ENCODE measurements around the gene PROM1.

PROM1 gene

DNA sequence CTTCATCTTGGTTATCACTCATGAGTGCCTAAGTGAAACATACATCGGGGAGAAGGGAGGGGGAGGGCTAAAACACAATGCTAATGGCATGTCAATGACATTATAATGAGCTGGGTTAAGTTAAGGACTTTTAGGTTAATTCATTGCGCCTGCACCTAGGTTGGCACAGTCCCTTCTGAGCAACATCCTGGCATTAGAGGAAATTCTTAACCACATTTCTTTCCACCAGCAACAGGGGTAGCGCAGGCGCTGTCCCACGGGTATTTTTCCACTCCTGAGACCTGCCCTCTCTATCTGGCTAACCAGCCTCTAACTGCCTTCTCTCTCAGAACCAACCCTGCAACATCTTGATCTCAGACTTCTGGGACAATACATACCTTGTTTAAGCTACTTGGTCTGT lies 39.0 kb upstream of the PROM1 start:
- Histone ChIP-seq H3K4me3 (ENCODE audit: insufficient read depth, low read depth, low read length, poor library complexity, severe bottlenecking) (no peak overlapping the region), H3K9me3 (ENCODE audit: control insufficient read depth, low read length) (no peaks in the 10 kb centered on the region), H3K36me3 (ENCODE audit: control insufficient read depth, insufficient read depth, low read length) (no peaks in the 10 kb centered on the region), H3K27ac (ENCODE audit: insufficient read depth, low read length, poor library complexity, severe bottlenecking) (no peak overlapping the region), H3K27me3 (replicated peaks; ENCODE audit: control insufficient read depth, insufficient read depth, low read length, poor library complexity, severe bottlenecking) (no peaks in the 10 kb centered on the region), H3K4me1 (ENCODE audit: control insufficient read depth, insufficient read depth, low read length, poor library complexity, severe bottlenecking) (no peaks in the 10 kb centered on the region)
- DNase-seq = no peak

DNA sequence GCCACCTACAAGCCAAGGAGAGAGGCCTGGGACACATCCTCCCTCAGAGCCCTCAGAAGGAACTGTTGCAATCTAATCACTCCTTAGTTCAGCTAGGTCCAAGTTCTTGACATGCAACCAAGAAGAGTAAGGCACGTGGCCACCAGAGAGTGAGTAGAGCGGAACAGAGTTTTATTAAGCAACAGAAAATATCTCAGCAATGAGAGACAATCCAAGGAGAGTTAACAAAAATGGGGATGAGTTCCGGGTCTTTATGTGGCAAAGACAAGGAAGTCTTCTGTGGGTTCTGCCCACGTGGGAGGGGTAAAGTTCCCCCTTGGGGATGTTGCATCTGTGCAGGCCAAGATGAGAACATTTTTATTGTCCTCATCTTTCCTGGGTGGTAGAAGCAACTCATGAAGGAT lies 38.5 kb upstream of the PROM1 start:
- Histone ChIP-seq H3K27me3 (replicated peaks; ENCODE audit: control insufficient read depth, insufficient read depth, low read length, poor library complexity, severe bottlenecking) (no peaks in the 10 kb centered on the region), H3K36me3 (ENCODE audit: control insufficient read depth, insufficient read depth, low read length) (no peaks in the 10 kb centered on the region), H3K4me1 (ENCODE audit: control insufficient read depth, insufficient read depth, low read length, poor library complexity, severe bottlenecking) (no peaks in the 10 kb centered on the region), H3K9me3 (ENCODE audit: control insufficient read depth, low read length) (no peaks in the 10 kb centered on the region), H3K27ac (ENCODE audit: insufficient read depth, low read length, poor library complexity, severe bottlenecking) (no peak overlapping the region), H3K4me3 (ENCODE audit: insufficient read depth, low read depth, low read length, poor library complexity, severe bottlenecking) (no peak overlapping the region)
- DNase-seq = no peak

DNA sequence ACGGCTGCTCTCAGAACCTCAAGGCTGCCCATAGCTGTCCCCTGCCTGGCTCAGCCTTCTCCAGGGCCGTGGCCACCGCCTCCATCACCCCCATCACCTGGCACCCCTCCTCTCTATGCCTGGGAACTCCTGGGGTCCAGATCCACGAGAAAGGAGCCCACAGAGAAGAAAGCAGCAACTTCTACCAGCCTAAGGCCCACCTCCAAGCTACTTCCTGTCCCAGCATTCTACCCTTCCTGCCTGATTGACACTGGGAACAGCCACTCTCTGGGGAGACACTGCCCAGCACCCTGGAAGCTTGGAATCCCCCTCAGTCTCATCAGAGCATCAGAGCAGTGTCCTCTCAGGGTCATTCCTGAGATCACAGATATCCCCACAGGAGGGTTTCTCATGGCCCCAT lies 36.9 kb upstream of the PROM1 start:
- H3K27me3 ChIP-seq (replicated peaks; ENCODE audit: control insufficient read depth, insufficient read depth, low read length, poor library complexity, severe bottlenecking) = no peaks in the 10 kb centered on the region
- H3K27ac ChIP-seq (ENCODE audit: insufficient read depth, low read length, poor library complexity, severe bottlenecking) = no peak overlapping the region
- H3K36me3 ChIP-seq (ENCODE audit: control insufficient read depth, insufficient read depth, low read length) = no peaks in the 10 kb centered on the region
- no peaks in the 10 kb centered on the region for H3K9me3 ChIP-seq (ENCODE audit: control insufficient read depth, low read length)
- H3K4me3 ChIP-seq (ENCODE audit: insufficient read depth, low read depth, low read length, poor library complexity, severe bottlenecking) = no peak overlapping the region
- H3K4me1 ChIP-seq (ENCODE audit: control insufficient read depth, insufficient read depth, low read length, poor library complexity, severe bottlenecking) = no peaks in the 10 kb centered on the region
- no peak for DNase-seq

DNA sequence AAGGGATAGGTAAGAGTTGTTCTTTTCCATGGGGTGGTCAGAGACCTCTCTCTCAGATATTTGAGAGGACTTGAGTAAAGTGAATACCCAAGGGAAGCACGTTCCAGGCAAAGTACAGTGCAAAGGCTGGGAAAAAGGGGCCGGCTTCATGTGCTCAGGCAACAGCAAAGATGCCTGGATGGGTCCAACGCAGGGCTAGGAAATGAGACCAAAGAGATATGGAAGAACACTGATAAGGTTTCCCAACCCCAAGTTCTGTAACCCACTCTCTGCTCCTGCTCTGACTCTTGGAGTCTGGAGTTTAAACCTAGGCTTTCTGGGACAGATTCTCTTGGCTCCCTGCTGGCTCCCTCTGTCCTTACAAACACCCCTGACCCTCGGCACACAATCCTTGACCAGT lies 36.2 kb upstream of the PROM1 start:
- Histone ChIP-seq H3K27me3 (replicated peaks; ENCODE audit: control insufficient read depth, insufficient read depth, low read length, poor library complexity, severe bottlenecking) (no peaks in the 10 kb centered on the region), H3K9me3 (ENCODE audit: control insufficient read depth, low read length) (no peaks in the 10 kb centered on the region), H3K4me3 (ENCODE audit: insufficient read depth, low read depth, low read length, poor library complexity, severe bottlenecking) (no peak overlapping the region), H3K36me3 (ENCODE audit: control insufficient read depth, insufficient read depth, low read length) (no peaks in the 10 kb centered on the region), H3K27ac (ENCODE audit: insufficient read depth, low read length, poor library complexity, severe bottlenecking) (no peak overlapping the region), H3K4me1 (ENCODE audit: control insufficient read depth, insufficient read depth, low read length, poor library complexity, severe bottlenecking) (no peaks in the 10 kb centered on the region)
- no peak for DNase-seq

DNA sequence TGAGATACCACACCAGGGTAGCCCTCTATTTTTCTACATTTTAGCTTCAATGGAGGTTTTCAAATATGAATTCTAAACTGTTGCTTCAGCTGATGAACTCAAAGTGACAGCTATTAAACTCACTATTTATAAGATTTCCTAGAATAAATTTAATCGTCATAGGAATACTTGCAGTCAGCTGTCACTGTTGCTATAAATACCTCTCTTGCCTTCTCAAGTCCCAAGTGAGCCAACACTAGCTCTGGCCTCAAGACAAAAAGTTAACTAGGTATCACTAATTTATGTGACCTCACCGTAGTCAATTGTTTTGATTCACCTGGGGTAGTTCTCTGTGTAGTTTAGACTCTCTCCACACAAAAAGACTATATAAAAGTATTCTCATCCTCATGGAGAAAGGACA lies 34.3 kb upstream of the PROM1 start:
- no peaks in the 10 kb centered on the region for H3K9me3 ChIP-seq (ENCODE audit: control insufficient read depth, low read length)
- no peak overlapping the region for H3K27ac ChIP-seq (ENCODE audit: insufficient read depth, low read length, poor library complexity, severe bottlenecking)
- DNase-seq = no peak
- H3K4me1 ChIP-seq (ENCODE audit: control insufficient read depth, insufficient read depth, low read length, poor library complexity, severe bottlenecking) = no peaks in the 10 kb centered on the region
- H3K36me3 ChIP-seq (ENCODE audit: control insufficient read depth, insufficient read depth, low read length) = no peaks in the 10 kb centered on the region
- H3K27me3 ChIP-seq (replicated peaks; ENCODE audit: control insufficient read depth, insufficient read depth, low read length, poor library complexity, severe bottlenecking) = no peaks in the 10 kb centered on the region
- H3K4me3 ChIP-seq (ENCODE audit: insufficient read depth, low read depth, low read length, poor library complexity, severe bottlenecking) = no peak overlapping the region

DNA sequence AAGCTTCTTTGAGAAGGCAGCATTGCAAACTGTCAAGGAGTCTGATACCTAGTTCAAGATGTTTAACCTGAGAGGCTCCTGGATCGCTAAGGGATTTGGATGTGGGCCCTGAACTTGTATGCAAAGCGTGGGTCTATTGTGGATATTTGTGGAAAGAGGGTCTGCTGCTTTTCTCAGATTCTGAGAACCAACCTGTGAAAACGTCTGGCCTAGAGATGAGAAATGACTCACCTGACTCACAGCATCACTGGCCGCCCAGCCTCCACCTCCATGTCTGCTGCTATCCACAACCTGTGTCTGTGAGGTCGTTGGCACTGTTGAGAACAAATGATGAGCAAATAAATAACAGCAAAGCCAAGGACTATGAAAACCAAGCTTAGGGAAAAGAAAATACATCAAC lies 33.3 kb upstream of the PROM1 start:
- Histone ChIP-seq H3K27ac (ENCODE audit: insufficient read depth, low read length, poor library complexity, severe bottlenecking) (no peak overlapping the region), H3K36me3 (ENCODE audit: control insufficient read depth, insufficient read depth, low read length) (no peaks in the 10 kb centered on the region), H3K9me3 (ENCODE audit: control insufficient read depth, low read length) (no peaks in the 10 kb centered on the region), H3K4me3 (ENCODE audit: insufficient read depth, low read depth, low read length, poor library complexity, severe bottlenecking) (no peak overlapping the region), H3K4me1 (ENCODE audit: control insufficient read depth, insufficient read depth, low read length, poor library complexity, severe bottlenecking) (no peaks in the 10 kb centered on the region), H3K27me3 (replicated peaks; ENCODE audit: control insufficient read depth, insufficient read depth, low read length, poor library complexity, severe bottlenecking) (no peaks in the 10 kb centered on the region)
- DNase-seq = no peak

DNA sequence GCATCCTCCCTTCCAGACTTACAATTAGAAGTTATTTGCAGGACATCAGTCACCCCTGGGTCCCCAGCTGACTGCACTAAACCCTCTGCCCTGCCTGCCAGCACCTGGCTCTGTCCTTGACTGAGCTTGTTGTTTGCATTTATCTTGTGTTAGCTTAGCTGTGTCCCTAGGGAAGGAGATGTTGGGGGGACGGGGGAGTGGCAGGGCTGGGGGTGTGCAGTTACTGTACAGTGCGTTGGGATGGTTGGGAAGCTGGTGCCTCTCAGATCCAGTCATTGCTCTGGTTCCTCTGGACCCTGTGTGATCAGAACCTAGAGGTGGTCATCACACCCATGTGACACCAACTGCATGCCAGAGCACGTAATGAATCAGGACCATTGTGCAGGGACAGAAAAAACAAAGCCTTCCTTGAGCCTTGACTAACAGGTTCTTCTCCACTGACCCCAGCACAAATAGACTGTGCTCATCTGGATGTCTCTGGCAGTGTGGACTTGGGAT lies 32.7 kb upstream of the PROM1 start:
- Histone ChIP-seq H3K9me3 (ENCODE audit: control insufficient read depth, low read length) (no peaks in the 10 kb centered on the region), H3K27ac (ENCODE audit: insufficient read depth, low read length, poor library complexity, severe bottlenecking) (no peak overlapping the region), H3K36me3 (ENCODE audit: control insufficient read depth, insufficient read depth, low read length) (no peaks in the 10 kb centered on the region), H3K4me3 (ENCODE audit: insufficient read depth, low read depth, low read length, poor library complexity, severe bottlenecking) (no peak overlapping the region), H3K27me3 (replicated peaks; ENCODE audit: control insufficient read depth, insufficient read depth, low read length, poor library complexity, severe bottlenecking) (no peaks in the 10 kb centered on the region), H3K4me1 (ENCODE audit: control insufficient read depth, insufficient read depth, low read length, poor library complexity, severe bottlenecking) (no peaks in the 10 kb centered on the region)
- no peak for DNase-seq

DNA sequence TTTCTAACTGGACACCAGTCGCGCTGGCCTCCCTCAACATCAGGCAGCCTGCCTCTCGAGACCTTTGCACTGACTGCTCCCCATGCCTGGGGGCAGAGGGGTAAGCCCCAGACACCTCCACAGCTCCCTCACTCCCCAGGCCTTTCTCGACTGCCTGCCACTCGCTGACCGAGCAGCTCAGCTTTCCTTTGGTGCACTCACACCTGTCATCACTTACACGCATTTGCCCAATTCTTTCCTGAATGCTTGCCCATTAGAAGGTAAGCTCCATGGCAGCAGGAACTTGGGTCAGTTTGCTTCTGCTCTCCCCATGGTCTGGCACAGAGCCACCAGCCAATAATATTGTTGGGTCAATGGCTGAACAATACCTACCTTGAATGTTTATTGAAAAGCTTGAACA lies 32.2 kb upstream of the PROM1 start:
- Histone ChIP-seq H3K9me3 (ENCODE audit: control insufficient read depth, low read length) (no peaks in the 10 kb centered on the region), H3K4me1 (ENCODE audit: control insufficient read depth, insufficient read depth, low read length, poor library complexity, severe bottlenecking) (no peaks in the 10 kb centered on the region), H3K4me3 (ENCODE audit: insufficient read depth, low read depth, low read length, poor library complexity, severe bottlenecking) (no peak overlapping the region), H3K27ac (ENCODE audit: insufficient read depth, low read length, poor library complexity, severe bottlenecking) (no peak overlapping the region), H3K27me3 (replicated peaks; ENCODE audit: control insufficient read depth, insufficient read depth, low read length, poor library complexity, severe bottlenecking) (no peaks in the 10 kb centered on the region), H3K36me3 (ENCODE audit: control insufficient read depth, insufficient read depth, low read length) (no peaks in the 10 kb centered on the region)
- no peak for DNase-seq

DNA sequence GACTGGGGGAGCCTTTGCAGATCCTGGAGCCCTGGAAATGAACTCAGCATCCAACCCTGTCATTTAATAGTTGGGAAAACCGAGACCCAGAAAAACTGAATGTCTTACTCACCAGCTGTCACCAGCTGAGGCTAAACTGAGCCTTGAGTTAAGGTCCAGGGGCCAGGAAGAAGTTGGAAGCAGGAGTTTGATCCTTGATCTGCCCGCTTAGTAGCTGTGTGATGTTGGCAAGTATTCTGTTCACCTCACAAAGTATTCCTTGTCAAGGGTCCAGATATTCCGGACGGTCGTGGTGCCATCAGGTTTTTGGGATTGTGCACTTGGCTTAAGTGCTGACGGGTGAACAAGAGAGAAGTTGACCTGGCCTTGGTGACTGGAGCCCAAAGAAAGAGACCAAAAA lies 30.7 kb upstream of the PROM1 start:
- Histone ChIP-seq H3K4me1 (ENCODE audit: control insufficient read depth, insufficient read depth, low read length, poor library complexity, severe bottlenecking) (no peaks in the 10 kb centered on the region), H3K27me3 (replicated peaks; ENCODE audit: control insufficient read depth, insufficient read depth, low read length, poor library complexity, severe bottlenecking) (no peaks in the 10 kb centered on the region), H3K9me3 (ENCODE audit: control insufficient read depth, low read length) (no peaks in the 10 kb centered on the region), H3K27ac (ENCODE audit: insufficient read depth, low read length, poor library complexity, severe bottlenecking) (no peak overlapping the region), H3K36me3 (ENCODE audit: control insufficient read depth, insufficient read depth, low read length) (no peaks in the 10 kb centered on the region), H3K4me3 (ENCODE audit: insufficient read depth, low read depth, low read length, poor library complexity, severe bottlenecking) (no peak overlapping the region)
- DNase-seq = no peak

DNA sequence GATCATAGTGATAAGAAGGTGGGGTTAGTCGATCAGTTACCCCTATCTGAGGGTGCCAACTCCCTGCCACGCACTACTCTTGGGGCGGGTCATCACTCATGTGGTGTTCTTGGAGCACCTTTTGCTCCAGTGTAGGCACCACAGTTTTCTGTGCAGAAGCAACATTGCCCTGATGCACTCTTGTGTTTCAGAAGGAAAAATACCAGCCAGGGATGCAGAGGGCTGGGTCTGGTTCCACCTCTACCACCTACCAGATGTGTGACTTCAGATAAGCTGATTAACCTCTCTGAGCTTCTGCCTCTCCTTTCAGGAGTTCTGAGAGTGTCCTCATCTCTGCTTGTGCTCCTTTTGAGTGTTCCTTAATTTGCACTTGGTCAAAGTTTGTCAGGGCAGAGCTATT lies 29.9 kb upstream of the PROM1 start:
- no peaks in the 10 kb centered on the region for H3K27me3 ChIP-seq (replicated peaks; ENCODE audit: control insufficient read depth, insufficient read depth, low read length, poor library complexity, severe bottlenecking)
- no peaks in the 10 kb centered on the region for H3K9me3 ChIP-seq (ENCODE audit: control insufficient read depth, low read length)
- no peaks in the 10 kb centered on the region for H3K4me1 ChIP-seq (ENCODE audit: control insufficient read depth, insufficient read depth, low read length, poor library complexity, severe bottlenecking)
- no peak for DNase-seq
- H3K4me3 ChIP-seq (ENCODE audit: insufficient read depth, low read depth, low read length, poor library complexity, severe bottlenecking) = no peak overlapping the region
- H3K27ac ChIP-seq (ENCODE audit: insufficient read depth, low read length, poor library complexity, severe bottlenecking) = no peak overlapping the region
- H3K36me3 ChIP-seq (ENCODE audit: control insufficient read depth, insufficient read depth, low read length) = no peaks in the 10 kb centered on the region

DNA sequence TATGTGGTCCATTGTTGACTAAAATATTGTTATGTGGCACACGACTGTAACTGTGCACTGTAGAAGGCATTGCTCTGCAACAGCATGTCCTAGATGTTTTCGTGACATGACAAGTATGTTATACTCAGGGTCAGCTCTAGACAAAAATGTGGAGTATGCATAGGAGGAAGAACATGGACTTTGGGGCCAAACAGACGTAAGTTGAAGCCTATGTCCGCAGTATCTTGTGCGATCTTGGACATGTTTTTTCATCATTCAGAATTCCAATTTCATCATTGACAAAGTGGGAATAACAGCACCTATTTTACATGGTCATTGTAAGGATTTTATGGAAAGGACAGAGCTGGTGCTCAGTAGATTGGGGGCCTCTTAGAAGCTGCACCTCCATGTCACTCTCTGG lies 27.7 kb upstream of the PROM1 start:
- DNase-seq = no peak
- H3K27me3 ChIP-seq (replicated peaks; ENCODE audit: control insufficient read depth, insufficient read depth, low read length, poor library complexity, severe bottlenecking) = no peaks in the 10 kb centered on the region
- no peak overlapping the region for H3K27ac ChIP-seq (ENCODE audit: insufficient read depth, low read length, poor library complexity, severe bottlenecking)
- H3K9me3 ChIP-seq (ENCODE audit: control insufficient read depth, low read length) = no peaks in the 10 kb centered on the region
- H3K36me3 ChIP-seq (ENCODE audit: control insufficient read depth, insufficient read depth, low read length) = no peaks in the 10 kb centered on the region
- no peaks in the 10 kb centered on the region for H3K4me1 ChIP-seq (ENCODE audit: control insufficient read depth, insufficient read depth, low read length, poor library complexity, severe bottlenecking)
- no peak overlapping the region for H3K4me3 ChIP-seq (ENCODE audit: insufficient read depth, low read depth, low read length, poor library complexity, severe bottlenecking)

Data from effector memory CD4-positive, alpha-beta T cell (primary cell).